ENCODE results near the gene MRPL48.

DNA sequence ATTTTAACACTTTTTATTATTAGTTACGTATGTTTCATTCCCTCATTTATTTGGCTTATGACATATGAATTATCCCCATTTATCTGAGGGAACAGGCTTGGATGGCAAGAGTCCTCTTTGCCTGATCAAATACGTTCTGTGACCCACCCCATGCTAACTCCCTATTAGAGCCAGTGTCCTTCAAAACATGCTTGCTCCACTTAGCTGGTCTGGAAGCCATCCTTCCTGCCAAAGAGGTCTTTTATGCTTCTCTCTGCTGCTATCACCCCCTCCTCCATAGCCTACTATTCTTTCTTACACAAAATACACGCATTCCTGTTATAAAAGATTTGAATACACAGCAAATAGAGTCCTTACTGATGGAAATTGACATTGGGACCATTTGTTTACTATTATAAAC lies 82.6 kb downstream of the MRPL48 start:
- no peak for TF ChIP-seq CTCF (IDR thresholded peaks at IDR 0.05)
- TF ChIP-seq, protein P1, sequence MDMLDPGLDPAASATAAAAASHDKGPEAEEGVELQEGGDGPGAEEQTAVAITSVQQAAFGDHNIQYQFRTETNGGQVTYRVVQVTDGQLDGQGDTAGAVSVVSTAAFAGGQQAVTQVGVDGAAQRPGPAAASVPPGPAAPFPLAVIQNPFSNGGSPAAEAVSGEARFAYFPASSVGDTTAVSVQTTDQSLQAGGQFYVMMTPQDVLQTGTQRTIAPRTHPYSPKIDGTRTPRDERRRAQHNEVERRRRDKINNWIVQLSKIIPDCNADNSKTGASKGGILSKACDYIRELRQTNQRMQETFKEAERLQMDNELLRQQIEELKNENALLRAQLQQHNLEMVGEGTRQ (IDR thresholded peaks at IDR 0.05; ENCODE audit: borderline replicate concordance, low read depth, low read length) = no peak
- TF ChIP-seq, protein P2, sequence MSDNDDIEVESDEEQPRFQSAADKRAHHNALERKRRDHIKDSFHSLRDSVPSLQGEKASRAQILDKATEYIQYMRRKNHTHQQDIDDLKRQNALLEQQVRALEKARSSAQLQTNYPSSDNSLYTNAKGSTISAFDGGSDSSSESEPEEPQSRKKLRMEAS (IDR thresholded peaks at IDR 0.05; ENCODE audit: low read depth) = no peak
- no peak for TF ChIP-seq NFIC (IDR thresholded peaks at IDR 0.05; ENCODE audit: borderline replicate concordance)
- no peak for TF ChIP-seq SMC3 (IDR thresholded peaks at IDR 0.05; ENCODE audit: low read depth, low read length)
- no peak for TF ChIP-seq TAF1 (IDR thresholded peaks at IDR 0.05; ENCODE audit: borderline replicate concordance, low read depth, low read length)
- TF ChIP-seq CHD2 (IDR thresholded peaks at IDR 0.05; ENCODE audit: low read length, partially characterized antibody) = no peak
- no peak for TF ChIP-seq GABPA (IDR thresholded peaks at IDR 0.05; ENCODE audit: low read depth)
